ENCODE data around the gene NELFB. TPM values are rescaled to one million over a fixed set of nuclear protein-coding genes. Genes with fewer than 3 reads are reported as not detected.

Gene NELFB
- total and polyA plus RNA-seq, 9 of the 15 experiments (the other 6 are each of a cell fraction or from before 2014, with no cell fraction given), result 0.24 to 84.0 (median 29.7) TPM

GRCh38 chr9:137227054-137227852 lies 27.9 kb upstream of the NELFB start, which contains the start of gene RNF224 (continued):
- TF ChIP-seq TFAP4 (CRISPR knock-in tag; IDR thresholded peaks at IDR 0.05; ENCODE audit: borderline replicate concordance) (peak; percentile 75), ZNF764 (CRISPR knock-in tag; IDR thresholded peaks at IDR 0.05; ENCODE audit: low read depth) (no peak), RBBP5 (IDR thresholded peaks at IDR 0.05; ENCODE audit: borderline replicate concordance, insufficient read depth, low read length, poor library complexity, severe bottlenecking) (no peak), ILF3 (IDR thresholded peaks at IDR 0.05; ENCODE audit: borderline replicate concordance) (no peak), NBN (IDR thresholded peaks at IDR 0.05; ENCODE audit: low read depth) (no peak), MEF2D (tag; conservative IDR thresholded peaks at IDR 0.05; ENCODE audit: low read depth) (no peak), ZNF263 (CRISPR knock-in tag; IDR thresholded peaks at IDR 0.05; ENCODE audit: borderline replicate concordance) (peak; percentile 65; the same call in 1 of the 2 replicates), LARP7 (IDR thresholded peaks at IDR 0.05) (no peak), THRAP3 (IDR thresholded peaks at IDR 0.05; ENCODE audit: borderline replicate concordance) (no peak), TAF1 (IDR thresholded peaks at IDR 0.05; ENCODE audit: control insufficient read depth, extremely low read depth, insufficient read depth, low read length, severe bottlenecking) (no peak), TCF7 (IDR thresholded peaks at IDR 0.05; ENCODE audit: borderline replicate concordance) (no peak), ZNF217 (CRISPR knock-in tag; IDR thresholded peaks at IDR 0.05) (no peak), CREB1 (IDR thresholded peaks at IDR 0.05) (no peak), CREB1 (CRISPR knock-in tag; IDR thresholded peaks at IDR 0.05) (no peak), ELK1 (CRISPR knock-in tag; IDR thresholded peaks at IDR 0.05) (no peak), CBFA2T3 (IDR thresholded peaks at IDR 0.05) (no peak), SETDB1 (IDR thresholded peaks at IDR 0.05; ENCODE audit: low read length) (no peak), DMBX1 (CRISPR knock-in tag; IDR thresholded peaks at IDR 0.05; ENCODE audit: borderline replicate concordance) (no peak), CSDE1 (IDR thresholded peaks at IDR 0.05) (no peak), BCOR (IDR thresholded peaks at IDR 0.05) (no peak), ZNF699 (CRISPR knock-in tag; IDR thresholded peaks at IDR 0.05; ENCODE audit: insufficient replicate concordance) (no peak), NFE2L1 (tag; IDR thresholded peaks at IDR 0.05; ENCODE audit: borderline replicate concordance, low read depth) (no peak), HIVEP1 (CRISPR knock-in tag; IDR thresholded peaks at IDR 0.05) (no peak)
- TF ChIP-seq, protein P1, sequence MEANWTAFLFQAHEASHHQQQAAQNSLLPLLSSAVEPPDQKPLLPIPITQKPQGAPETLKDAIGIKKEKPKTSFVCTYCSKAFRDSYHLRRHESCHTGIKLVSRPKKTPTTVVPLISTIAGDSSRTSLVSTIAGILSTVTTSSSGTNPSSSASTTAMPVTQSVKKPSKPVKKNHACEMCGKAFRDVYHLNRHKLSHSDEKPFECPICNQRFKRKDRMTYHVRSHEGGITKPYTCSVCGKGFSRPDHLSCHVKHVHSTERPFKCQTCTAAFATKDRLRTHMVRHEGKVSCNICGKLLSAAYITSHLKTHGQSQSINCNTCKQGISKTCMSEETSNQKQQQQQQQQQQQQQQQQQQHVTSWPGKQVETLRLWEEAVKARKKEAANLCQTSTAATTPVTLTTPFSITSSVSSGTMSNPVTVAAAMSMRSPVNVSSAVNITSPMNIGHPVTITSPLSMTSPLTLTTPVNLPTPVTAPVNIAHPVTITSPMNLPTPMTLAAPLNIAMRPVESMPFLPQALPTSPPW (CRISPR knock-in tag; IDR thresholded peaks at IDR 0.05), result no peak; the same call in 1 of the 2 replicates
